Liver (tissue), 9 donors: ENCODE data around the gene WFDC12. TPM values are rescaled to one million over a fixed set of nuclear protein-coding genes. Genes with fewer than 3 reads are reported as not detected.

Experiments used
- DNase-seq: peaks from one replicate; pipeline ENCODE4 v3.0.0-alpha.2; 2017; ENCODE audit warnings: low spot score
- H3K27ac ChIP-seq, 2 donors: one replicate each; pipeline ENCODE4 v1.7.0; 2013; ENCODE audit warnings: inconsistent platforms in 2 of 2, low read length in 2 of 2, control low read depth in 1 of 2, low read depth in 1 of 2, mild to moderate bottlenecking in 1 of 2
- H3K27me3 ChIP-seq, 4 donors: one replicate each; pipeline versions ENCODE4 v1.6.1 to v1.7.0; 2013; ENCODE audit warnings: low read length in 3 of 4, inconsistent platforms in 1 of 4, mild to moderate bottlenecking in 1 of 4, moderate library complexity in 1 of 4; ENCODE audit not compliant: control insufficient read depth in 4 of 4, insufficient read depth in 4 of 4
- H3K36me3 ChIP-seq, 4 donors: one replicate each; pipeline versions ENCODE4 v1.6.1 to v1.7.0; 2013; ENCODE audit warnings: low read length in 3 of 4, mild to moderate bottlenecking in 3 of 4, low read depth in 1 of 4, moderate library complexity in 1 of 4; ENCODE audit not compliant: control insufficient read depth in 4 of 4, insufficient read depth in 3 of 4
- H3K4me1 ChIP-seq, 4 donors: one replicate each; pipeline versions ENCODE4 v1.6.1 to v1.7.0; 2013; ENCODE audit warnings: low read length in 3 of 4, mild to moderate bottlenecking in 3 of 4, moderate library complexity in 1 of 4; ENCODE audit not compliant: control insufficient read depth in 4 of 4, insufficient read depth in 4 of 4
- H3K4me3 ChIP-seq, 3 donors: one replicate each; pipeline versions ENCODE4 v1.6.1 to v1.7.0; 2013; ENCODE audit warnings: low read length in 3 of 3, control low read depth in 1 of 3, low read depth in 1 of 3, mild to moderate bottlenecking in 1 of 3
- H3K9ac ChIP-seq, 2 donors: one replicate each; pipeline ENCODE4 v1.7.0; 2013; ENCODE audit warnings: low read length in 2 of 2, mild to moderate bottlenecking in 2 of 2, moderate library complexity in 2 of 2, control low read depth in 1 of 2, low read depth in 1 of 2
- H3K9me3 ChIP-seq, 4 donors: one replicate each; pipeline versions ENCODE4 v1.6.1 to v1.7.0; 2013; ENCODE audit warnings: low read length in 3 of 4; ENCODE audit not compliant: control insufficient read depth in 4 of 4
- ATF3 ChIP-seq: IDR thresholded peaks from 2 replicates; pipeline ENCODE4 v1.6.1; 2016; ENCODE audit warnings: antibody characterized with exemption
- CTCF ChIP-seq: fragments of 150-350 bp; IDR thresholded peaks from 2 replicates; pipeline ENCODE4 v1.5.1; 2017; ENCODE audit warnings: improper control_type of control experiment, low read depth, low read length; ENCODE audit not compliant: missing input control
- EGR1 ChIP-seq, 2 donors: IDR thresholded peaks; 2 replicates each; pipeline ENCODE4 v1.6.1; 2016 to 2018; ENCODE audit warnings: antibody characterized with exemption in 2 of 2, low read depth in 2 of 2
- FOXA2 ChIP-seq: IDR thresholded peaks from 2 replicates; pipeline ENCODE4 v1.6.1; 2016; ENCODE audit warnings: antibody characterized with exemption
- GABPA ChIP-seq, 2 donors: IDR thresholded peaks in 1 of 2; conservative IDR thresholded peaks in 1 of 2; 2 replicates each; pipeline ENCODE4 v1.6.1; 2016; ENCODE audit warnings: antibody characterized with exemption in 2 of 2, mild to moderate bottlenecking in 1 of 2, moderate library complexity in 1 of 2
- HNF4A ChIP-seq, 2 donors: conservative IDR thresholded peaks; 2 replicates each; pipeline ENCODE4 v1.6.1; 2016; ENCODE audit warnings: antibody characterized with exemption in 2 of 2, mild to moderate bottlenecking in 2 of 2
- HNF4G ChIP-seq: IDR thresholded peaks from 2 replicates; pipeline ENCODE4 v1.6.1; 2016; ENCODE audit warnings: antibody characterized with exemption
- JUND ChIP-seq, 2 donors: IDR thresholded peaks; 2 replicates each; pipeline ENCODE4 v1.6.1; 2016; ENCODE audit warnings: antibody characterized with exemption in 2 of 2
- NR2F2 ChIP-seq: IDR thresholded peaks from 2 replicates; pipeline ENCODE4 v1.6.1; 2016; ENCODE audit warnings: antibody characterized with exemption
- RAD21 ChIP-seq, 2 donors: IDR thresholded peaks; 2 replicates each; pipeline ENCODE4 v1.6.1; 2016; ENCODE audit warnings: antibody characterized with exemption in 2 of 2, mild to moderate bottlenecking in 2 of 2
- RXRA ChIP-seq, 2 donors: IDR thresholded peaks; 2 replicates each; pipeline ENCODE4 v1.6.1; 2017 to 2018; ENCODE audit warnings: antibody characterized with exemption in 2 of 2, mild to moderate bottlenecking in 1 of 2
- SP1 ChIP-seq: IDR thresholded peaks from 2 replicates; pipeline ENCODE4 v1.6.1; 2018; ENCODE audit warnings: antibody characterized with exemption, mild to moderate bottlenecking
- TAF1 ChIP-seq: conservative IDR thresholded peaks from 2 replicates; pipeline ENCODE4 v1.6.1; 2016; ENCODE audit warnings: antibody characterized with exemption, mild to moderate bottlenecking
- YY1 ChIP-seq: IDR thresholded peaks from 2 replicates; pipeline ENCODE4 v1.6.1; 2016; ENCODE audit warnings: antibody characterized with exemption, mild to moderate bottlenecking
- WGBS: extraction: QIAGEN DNeasy Blood & Tissue Kit; methylation state at CpG from one replicate; pipeline ENCODE4 v1.1.7; 2013; 5-methylcytosine and 5-hydroxymethylcytosine counted together
- polyA plus RNA-seq, 2 donors: library from polyadenylated mRNA; stranded (reverse) in 1 of 2; unstranded in 1 of 2; fragments of 200-250 nt in 1 of 2; fragments of >200 nt in 1 of 2; fragmentation: Nextera tagmentation in 1 of 2; extraction: Ambion mirVana in 1 of 2; gene quantifications; one replicate each; pipeline versions ENCODE4 v1.2.1 to v1.2.3, GENCODE V29; 2013 to 2015
- total RNA-seq, 2 donors: library from RNA; depleted of rRNA; stranded (reverse); fragments of >200 nt; gene quantifications; one replicate each; pipeline ENCODE4 v1.2.3, GENCODE V29; 2014
- donor health status: healthy.
- donor health status: healthy.
- donor health status: healthy.
- donor health status: healthy.
- donor health status: healthy.

WFDC12 gene
- total and polyA plus RNA-seq, 4 donors = not detected

GRCh38 chr20:45111285-45111684 is 13.0 kb downstream of the WFDC12 start:
- H3K4me3 ChIP-seq = no peak overlapping the region
- H3K27me3 ChIP-seq = peaks cover 0 to 3% (median 0%) of the 10 kb centered on the region in 4 donors
- no peaks in the 10 kb centered on the region for H3K4me1 ChIP-seq
- no peaks in the 10 kb centered on the region for H3K9me3 ChIP-seq
- no peaks in the 10 kb centered on the region for H3K36me3 ChIP-seq
- H3K9ac ChIP-seq = no peak overlapping the region
- H3K27ac ChIP-seq = no peak overlapping the region
- TF ChIP-seq NR2F2 = no peak
- no peak for TF ChIP-seq FOXA2
- no peak for TF ChIP-seq JUND (IDR thresholded peaks at IDR 0.05)
- no peak for TF ChIP-seq HNF4G
- no peak for TF ChIP-seq TAF1
- no peak for TF ChIP-seq RAD21 (IDR thresholded peaks at IDR 0.05)
- no peak for TF ChIP-seq GABPA (IDR thresholded peaks at IDR 0.05 in 1 of 2, conservative IDR thresholded peaks at IDR 0.05 in 1 of 2)
- no peak for TF ChIP-seq HNF4A (conservative IDR thresholded peaks at IDR 0.05)
- TF ChIP-seq CTCF = no peak
- DNase-seq = no peak
- WGBS = 78% methylated on average over 11 of the region's 11 CpGs

GRCh38 chr20:45110301-45110700 is 14.0 kb downstream of the WFDC12 start:
- WGBS = 92% methylated on average over 11 of the region's 11 CpGs
- no peaks in the 10 kb centered on the region for H3K36me3 ChIP-seq
- H3K9ac ChIP-seq = no peak overlapping the region
- peaks cover 0 to 3% (median 0%) of the 10 kb centered on the region in 4 donors for H3K27me3 ChIP-seq
- H3K9me3 ChIP-seq = no peaks in the 10 kb centered on the region
- no peak for TF ChIP-seq ATF3
- no peak for TF ChIP-seq CTCF
- TF ChIP-seq FOXA2 = no peak
- no peak for TF ChIP-seq YY1
- no peak for TF ChIP-seq RXRA (IDR thresholded peaks at IDR 0.05)
- TF ChIP-seq SP1 = no peak
- no peak for TF ChIP-seq RAD21 (IDR thresholded peaks at IDR 0.05)
- no peak for TF ChIP-seq HNF4A (conservative IDR thresholded peaks at IDR 0.05)
- TF ChIP-seq TAF1 = no peak
- H3K27ac ChIP-seq = no peak overlapping the region
- no peak overlapping the region for H3K4me3 ChIP-seq
- H3K4me1 ChIP-seq = no peaks in the 10 kb centered on the region
- no peak for DNase-seq

GRCh38 chr20:45109634-45110033 is 14.6 kb downstream of the WFDC12 start:
- H3K36me3 ChIP-seq = no peaks in the 10 kb centered on the region
- no peaks in the 10 kb centered on the region for H3K4me1 ChIP-seq
- H3K4me3 ChIP-seq = no peak overlapping the region
- H3K9ac ChIP-seq = no peak overlapping the region
- no peak for DNase-seq
- H3K27me3 ChIP-seq = peaks cover 0 to 3% (median 0%) of the 10 kb centered on the region in 4 donors
- no peaks in the 10 kb centered on the region for H3K9me3 ChIP-seq
- H3K27ac ChIP-seq = no peak overlapping the region
- 74% methylated on average over 8 of the region's 8 CpGs for WGBS
- TF ChIP-seq HNF4G (no peak), HNF4A (conservative IDR thresholded peaks at IDR 0.05) (no peak), FOXA2 (no peak), RXRA (IDR thresholded peaks at IDR 0.05) (no peak), GABPA (IDR thresholded peaks at IDR 0.05 in 1 of 2, conservative IDR thresholded peaks at IDR 0.05 in 1 of 2) (no peak), EGR1 (IDR thresholded peaks at IDR 0.05; ENCODE audit: low read depth in 2 of 2) (no peak), TAF1 (no peak), NR2F2 (no peak)
